Erythroblast (primary cell): Measurements from ENCODE around the gene LOXL4.

Experiments
- DNase-seq, 2 experiments: peaks; one replicate each; lab custom pipeline; 2025; lab: John Stamatoyannopoulos, UW
- GATA1 ChIP-seq: IDR thresholded peaks from 2 replicates; pipeline ENCODE4 v1.6.1; 2011; ENCODE audit warnings: low read depth, mild to moderate bottlenecking, control low read depth, low read length, moderate library complexity
- POLR2A ChIP-seq: IDR thresholded peaks from 2 replicates; pipeline ENCODE4 v1.6.1; 2011; ENCODE audit warnings: mild to moderate bottlenecking, low read length

The LOXL4 gene

GRCh38 chr10:98274562-98274961 is 6.6 kb upstream of the LOXL4 start:
- no peak for TF ChIP-seq GATA1
- no peak for TF ChIP-seq POLR2A

DNA sequence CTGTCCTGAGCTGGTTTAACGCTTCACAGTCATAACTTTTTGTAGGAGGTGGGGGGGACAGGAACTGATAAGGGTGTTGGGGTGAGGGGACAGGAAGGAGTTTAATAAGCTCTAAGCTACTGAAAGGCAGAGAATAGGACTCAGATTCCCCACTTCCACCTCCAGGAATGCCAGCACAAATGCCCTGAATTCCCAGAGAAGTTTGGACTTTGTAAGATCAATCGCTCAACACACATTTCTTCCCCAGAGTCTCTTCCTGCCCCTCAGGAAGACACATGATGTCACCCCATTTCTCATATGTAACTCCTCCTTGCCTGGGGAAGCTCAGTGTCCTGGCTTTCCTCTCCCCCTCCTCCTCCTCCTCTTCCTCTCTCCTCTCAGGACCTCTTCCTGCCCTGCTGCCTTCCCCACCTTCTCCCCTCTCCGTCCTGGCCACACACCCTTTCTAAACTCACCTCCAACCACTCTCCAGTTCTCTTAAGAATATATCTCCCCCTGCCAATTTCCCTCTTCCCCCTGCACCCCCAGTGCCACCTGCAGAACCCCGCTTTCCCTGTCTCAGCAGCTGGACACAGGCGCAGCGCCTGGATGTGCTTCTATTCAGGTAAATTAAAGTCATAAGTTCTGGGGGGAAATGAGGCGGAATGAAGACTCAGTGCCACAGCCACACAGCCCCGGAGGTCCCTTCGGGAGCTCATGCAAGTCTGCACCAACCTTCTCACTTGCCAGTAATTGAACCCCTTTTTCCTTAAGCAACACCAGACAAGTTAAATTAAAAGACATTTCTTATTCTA is 5.3 kb upstream of the LOXL4 start:
- TF ChIP-seq GATA1: no peak
- no peak for TF ChIP-seq POLR2A
- no peak for DNase-seq

More at GRCh38 chr10:98274562-98274961, 6.6 kb upstream of the LOXL4 start:
- DNase-seq: no peak

GRCh38 chr10:98272656-98273055 is 4.7 kb upstream of the LOXL4 start:
- TF ChIP-seq POLR2A: no peak
- no peak for TF ChIP-seq GATA1
- DNase-seq: no peak

DNA sequence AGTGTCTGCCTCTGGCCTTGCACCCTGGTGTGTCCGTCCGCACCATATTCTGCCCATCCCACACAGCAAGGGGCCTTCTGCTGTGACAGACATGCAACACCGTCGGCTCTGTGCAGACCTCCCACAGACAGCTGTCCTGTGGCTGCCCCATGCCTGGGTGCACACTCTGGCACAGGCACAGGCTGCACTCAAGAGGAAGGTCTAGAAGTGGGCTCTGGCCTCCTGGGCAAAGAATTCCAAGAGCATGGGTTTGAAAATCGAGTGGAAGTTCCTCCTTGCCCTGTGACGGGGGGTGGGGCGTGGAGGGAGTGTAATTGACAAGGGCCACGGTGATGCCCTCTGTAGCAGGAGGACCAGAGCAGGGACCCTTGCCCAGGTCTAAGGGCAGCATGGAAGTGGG is 4.3 kb upstream of the LOXL4 start:
- TF ChIP-seq GATA1: no peak
- TF ChIP-seq POLR2A: no peak
- no peak for DNase-seq

DNA sequence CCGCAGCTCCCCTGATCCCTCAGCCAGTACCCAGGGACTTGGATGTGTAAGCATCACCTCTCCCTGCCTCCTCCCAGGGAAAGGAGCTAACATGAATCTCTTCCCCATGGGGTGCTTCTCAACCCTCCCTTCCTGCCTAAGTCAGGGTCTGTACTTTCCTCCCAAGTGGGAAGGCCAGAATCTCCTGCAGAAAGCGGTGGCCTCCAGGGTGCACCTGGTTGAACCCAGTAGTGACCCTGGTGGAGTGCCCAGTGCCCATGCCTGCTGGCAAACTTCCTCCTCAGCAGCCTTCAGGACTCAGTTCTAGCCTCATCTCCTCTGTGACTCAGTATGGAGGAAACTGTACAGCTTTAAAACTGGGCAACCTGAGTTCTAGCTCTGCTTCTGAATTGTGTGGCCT is 2.8 kb upstream of the LOXL4 start:
- DNase-seq: no peak
- TF ChIP-seq GATA1 (no peak), POLR2A (no peak)

GRCh38 chr10:98270073-98270740 is 2.2 kb upstream of the LOXL4 start:
- TF ChIP-seq POLR2A (no peak), GATA1 (no peak)
- DNase-seq: no peak

DNA sequence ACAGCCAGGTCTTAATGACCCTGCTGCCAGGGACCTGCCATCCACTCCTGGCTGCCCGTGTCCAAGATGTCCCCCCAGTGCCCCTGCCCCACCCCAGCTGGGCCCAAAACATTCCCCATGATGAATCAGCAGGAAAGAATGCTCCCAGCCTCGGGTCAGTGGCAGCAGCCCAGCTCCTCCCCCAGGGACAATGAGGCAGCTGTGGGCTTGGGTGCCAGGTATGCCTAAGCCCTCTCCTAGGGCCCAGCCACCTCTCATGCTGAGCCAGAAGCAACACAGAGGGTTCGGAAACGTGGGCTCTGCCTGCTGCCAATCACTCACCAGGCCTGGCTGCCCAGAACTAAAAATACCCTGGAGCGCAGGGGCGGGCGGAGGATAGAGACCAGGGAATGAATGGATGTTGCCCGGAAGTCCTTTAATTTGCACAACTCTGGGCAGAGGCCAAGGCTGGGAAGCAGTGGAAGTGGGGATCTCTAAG is 1.5 kb upstream of the LOXL4 start:
- no peak for DNase-seq
- TF ChIP-seq POLR2A (no peak), GATA1 (no peak)

GRCh38 chr10:98268694-98269431 is 869 bp upstream of the LOXL4 start:
- TF ChIP-seq POLR2A: no peak
- no peak for TF ChIP-seq GATA1

GRCh38 chr10:98267069-98267893 is 713 bp downstream of the LOXL4 start:
- DNase-seq: no peak
- TF ChIP-seq POLR2A (no peak), GATA1 (no peak)

More at GRCh38 chr10:98268694-98269431, 869 bp upstream of the LOXL4 start:
- DNase-seq: no peak

DNA sequence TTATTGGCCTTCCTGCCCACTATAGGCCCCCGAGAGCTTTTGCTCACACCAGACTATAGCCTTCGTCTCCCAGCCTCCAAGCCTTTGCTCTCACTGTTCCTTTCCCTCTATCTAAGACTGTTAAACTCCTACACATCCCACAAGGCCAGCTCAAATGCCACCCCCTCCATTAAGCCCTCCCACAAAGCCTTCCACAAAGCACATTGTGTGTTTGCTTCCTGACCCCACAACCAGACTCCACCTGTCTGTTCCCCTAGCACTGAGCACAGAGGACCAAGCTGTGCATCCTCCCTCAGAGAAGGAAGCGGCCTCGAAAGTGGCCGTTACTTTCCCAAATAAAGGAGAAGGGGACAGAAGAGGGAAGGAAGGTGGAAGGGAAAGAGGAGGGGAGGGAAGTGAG is 1.3 kb downstream of the LOXL4 start:
- no peak for DNase-seq
- TF ChIP-seq GATA1 (no peak), POLR2A (no peak)

DNA sequence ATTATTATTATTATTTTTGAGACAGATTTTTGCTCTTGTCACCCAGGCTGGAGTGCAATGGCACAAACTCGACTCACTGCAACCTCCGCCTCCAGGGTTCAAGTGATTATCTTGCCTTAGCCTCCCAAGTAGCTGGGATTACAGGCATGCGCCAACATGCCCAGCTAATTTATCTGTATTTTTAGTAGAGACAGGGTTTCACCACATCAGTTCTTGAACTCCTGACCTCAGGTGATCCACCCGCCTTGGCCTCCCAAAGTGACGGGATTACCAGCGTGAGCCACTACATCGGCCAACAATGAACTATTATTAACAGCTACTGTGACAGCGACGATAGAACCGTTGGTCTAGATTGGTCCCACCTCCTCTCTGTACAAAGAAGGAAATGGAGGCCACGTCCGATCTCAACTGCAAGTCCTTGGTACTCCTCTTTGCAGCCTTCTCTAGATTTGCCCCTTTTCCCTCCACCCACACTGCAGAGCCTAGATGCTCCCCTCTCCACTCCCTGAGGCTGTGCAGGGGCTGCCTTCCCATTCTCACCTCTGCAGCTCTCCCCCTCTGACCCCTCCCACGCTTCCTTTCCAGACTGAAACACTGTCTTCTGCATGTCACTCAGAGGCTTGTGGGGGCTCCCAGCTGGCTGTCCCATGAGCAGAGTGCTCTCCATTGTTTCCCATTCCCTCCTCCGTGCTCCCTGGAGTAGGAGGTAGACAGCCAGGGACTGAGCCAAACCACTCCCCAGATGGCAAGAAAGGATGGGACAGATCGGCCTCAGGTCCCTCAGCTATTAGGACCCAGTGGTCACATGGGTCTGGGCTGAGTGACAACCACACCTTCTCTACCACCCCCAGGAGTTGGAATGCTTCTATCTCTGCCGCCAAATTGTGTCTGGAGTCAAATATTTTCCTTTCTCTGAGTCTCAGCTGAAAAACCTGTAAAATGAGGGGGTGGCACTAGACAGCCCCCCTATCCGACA is 2.3 kb downstream of the LOXL4 start:
- DNase-seq: no peak

More for the DNA sequence above, 2.3 kb downstream of the LOXL4 start:
- no peak for TF ChIP-seq GATA1
- no peak for TF ChIP-seq POLR2A
